ENCODE data around the gene RAMP1. TPM values are rescaled to one million over a fixed set of nuclear protein-coding genes. Genes with fewer than 3 reads are reported as not detected.

The RAMP1 gene
- total RNA-seq, 2 donors from 2014 or later, result 2.7 to 27.2 TPM

DNA sequence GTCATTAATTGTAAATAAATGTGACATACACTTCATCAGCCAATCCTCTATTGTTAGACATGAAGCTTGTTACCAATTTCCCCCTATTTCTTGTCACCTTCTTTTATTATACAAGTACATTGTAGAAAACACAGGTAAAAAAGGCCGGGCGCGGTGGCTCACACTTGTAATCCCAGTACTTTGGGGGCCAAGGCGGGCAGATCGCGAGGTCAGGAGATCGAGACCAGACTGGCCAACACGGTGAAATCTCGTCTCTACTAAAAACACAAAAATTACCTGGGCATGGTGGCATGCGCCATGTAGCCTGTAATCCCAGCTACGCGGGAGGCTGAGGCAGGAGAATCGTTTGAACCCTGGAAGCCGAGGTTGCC is 64.7 kb downstream of the RAMP1 start:
- intact Hi-C loops (cut with DNase I), result no loop called here
- Histone ChIP-seq H3K27ac (no peak overlapping the region), H3K9ac (ENCODE audit: low read depth in 2 of 2, low read length in 2 of 2) (no peak overlapping the region), H3K4me3 (no peak overlapping the region), H3K27me3 (no peaks in the 10 kb centered on the region), H3K9me3 (no peaks in the 10 kb centered on the region), H3K36me3 (no peaks in the 10 kb centered on the region), H3K4me1 (no peaks in the 10 kb centered on the region)
- no peak for DNase-seq
- TF ChIP-seq, protein P1, sequence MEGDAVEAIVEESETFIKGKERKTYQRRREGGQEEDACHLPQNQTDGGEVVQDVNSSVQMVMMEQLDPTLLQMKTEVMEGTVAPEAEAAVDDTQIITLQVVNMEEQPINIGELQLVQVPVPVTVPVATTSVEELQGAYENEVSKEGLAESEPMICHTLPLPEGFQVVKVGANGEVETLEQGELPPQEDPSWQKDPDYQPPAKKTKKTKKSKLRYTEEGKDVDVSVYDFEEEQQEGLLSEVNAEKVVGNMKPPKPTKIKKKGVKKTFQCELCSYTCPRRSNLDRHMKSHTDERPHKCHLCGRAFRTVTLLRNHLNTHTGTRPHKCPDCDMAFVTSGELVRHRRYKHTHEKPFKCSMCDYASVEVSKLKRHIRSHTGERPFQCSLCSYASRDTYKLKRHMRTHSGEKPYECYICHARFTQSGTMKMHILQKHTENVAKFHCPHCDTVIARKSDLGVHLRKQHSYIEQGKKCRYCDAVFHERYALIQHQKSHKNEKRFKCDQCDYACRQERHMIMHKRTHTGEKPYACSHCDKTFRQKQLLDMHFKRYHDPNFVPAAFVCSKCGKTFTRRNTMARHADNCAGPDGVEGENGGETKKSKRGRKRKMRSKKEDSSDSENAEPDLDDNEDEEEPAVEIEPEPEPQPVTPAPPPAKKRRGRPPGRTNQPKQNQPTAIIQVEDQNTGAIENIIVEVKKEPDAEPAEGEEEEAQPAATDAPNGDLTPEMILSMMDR (IDR thresholded peaks at IDR 0.05), result no peak

DNA sequence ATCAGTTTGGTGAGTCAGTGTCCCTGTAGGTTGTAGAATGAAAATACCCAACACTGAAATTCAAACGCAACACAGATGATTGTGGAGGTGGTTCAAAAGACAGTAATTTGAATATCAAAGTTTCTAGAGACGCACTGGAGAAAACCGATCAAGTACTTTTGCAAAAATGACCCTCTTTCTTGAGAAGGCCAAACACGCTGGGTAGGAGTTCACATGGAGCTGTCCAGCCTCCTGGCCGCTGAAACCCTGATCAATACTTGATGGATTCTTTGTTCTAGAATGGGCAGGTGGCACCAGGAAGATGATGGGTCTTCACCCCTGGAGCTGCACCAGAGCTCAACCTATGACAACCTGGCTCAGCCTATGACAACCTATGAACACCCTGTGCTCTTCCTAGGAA is 67.7 kb downstream of the RAMP1 start:
- Histone ChIP-seq H3K9ac (ENCODE audit: low read depth in 2 of 2, low read length in 2 of 2) (no peak overlapping the region), H3K4me1 (no peaks in the 10 kb centered on the region), H3K27me3 (no peaks in the 10 kb centered on the region), H3K4me3 (no peak overlapping the region), H3K9me3 (no peaks in the 10 kb centered on the region), H3K36me3 (no peaks in the 10 kb centered on the region), H3K27ac (no peak overlapping the region)
- intact Hi-C loops (cut with DNase I), result no loop called here
- DNase-seq, result no peak
- TF ChIP-seq, protein P1 (IDR thresholded peaks at IDR 0.05), result no peak

DNA sequence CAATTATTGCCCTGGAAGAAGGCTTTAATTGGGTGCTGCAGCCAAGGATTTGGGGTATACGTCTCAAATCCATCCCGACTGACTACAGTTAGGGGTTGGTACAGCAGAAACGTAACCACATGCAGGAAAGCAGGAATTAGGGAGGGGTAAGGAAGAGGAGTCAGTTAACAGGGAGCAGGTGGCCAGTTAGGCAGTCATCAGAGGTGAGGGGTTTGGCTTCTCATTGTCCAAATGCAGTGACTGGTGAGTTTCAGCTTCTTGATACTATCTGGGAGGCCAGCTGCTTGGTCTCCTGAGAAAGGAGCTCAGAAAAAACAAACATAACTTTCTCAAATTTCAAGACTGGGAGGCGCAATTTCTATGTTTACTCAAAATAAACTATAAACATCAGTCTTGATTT is 68.6 kb downstream of the RAMP1 start:
- intact Hi-C loops (cut with DNase I), result no loop called here
- no peaks in the 10 kb centered on the region for H3K36me3 ChIP-seq
- H3K4me1 ChIP-seq, result no peaks in the 10 kb centered on the region
- TF ChIP-seq, protein P1 (IDR thresholded peaks at IDR 0.05), result no peak
- DNase-seq, result no peak
- H3K9ac ChIP-seq (ENCODE audit: low read depth in 2 of 2, low read length in 2 of 2), result no peak overlapping the region
- no peak overlapping the region for H3K4me3 ChIP-seq
- no peaks in the 10 kb centered on the region for H3K9me3 ChIP-seq
- H3K27me3 ChIP-seq, result no peaks in the 10 kb centered on the region
- no peak overlapping the region for H3K27ac ChIP-seq

DNA sequence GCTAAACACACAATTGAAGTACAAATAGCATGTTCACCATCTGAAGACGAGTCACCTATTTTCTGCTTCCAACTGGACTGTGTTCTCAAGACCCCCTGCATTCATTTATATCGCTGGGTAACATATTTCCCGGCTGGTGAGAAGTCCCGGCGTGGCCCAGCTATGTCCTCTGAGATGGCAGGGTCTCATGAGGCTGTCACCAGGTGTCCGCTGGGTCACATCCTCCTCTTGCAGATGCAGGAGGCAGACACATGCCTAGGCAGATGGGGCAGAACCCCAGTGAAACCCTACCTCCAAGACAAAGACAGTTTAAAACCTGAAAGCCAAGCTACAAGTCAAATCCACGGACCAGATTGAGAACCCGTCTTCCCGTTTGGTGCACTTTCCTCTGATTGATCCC is 70.6 kb downstream of the RAMP1 start:
- TF ChIP-seq, protein P1 (IDR thresholded peaks at IDR 0.05), result no peak
- no peaks in the 10 kb centered on the region for H3K27me3 ChIP-seq
- no peaks in the 10 kb centered on the region for H3K36me3 ChIP-seq
- H3K4me1 ChIP-seq, result no peaks in the 10 kb centered on the region
- H3K9me3 ChIP-seq, result no peaks in the 10 kb centered on the region
- no peak overlapping the region for H3K9ac ChIP-seq (ENCODE audit: low read depth in 2 of 2, low read length in 2 of 2)
- H3K27ac ChIP-seq, result no peak overlapping the region
- no peak overlapping the region for H3K4me3 ChIP-seq
- DNase-seq, result no peak
- intact Hi-C loops (cut with DNase I), result no loop called here

DNA sequence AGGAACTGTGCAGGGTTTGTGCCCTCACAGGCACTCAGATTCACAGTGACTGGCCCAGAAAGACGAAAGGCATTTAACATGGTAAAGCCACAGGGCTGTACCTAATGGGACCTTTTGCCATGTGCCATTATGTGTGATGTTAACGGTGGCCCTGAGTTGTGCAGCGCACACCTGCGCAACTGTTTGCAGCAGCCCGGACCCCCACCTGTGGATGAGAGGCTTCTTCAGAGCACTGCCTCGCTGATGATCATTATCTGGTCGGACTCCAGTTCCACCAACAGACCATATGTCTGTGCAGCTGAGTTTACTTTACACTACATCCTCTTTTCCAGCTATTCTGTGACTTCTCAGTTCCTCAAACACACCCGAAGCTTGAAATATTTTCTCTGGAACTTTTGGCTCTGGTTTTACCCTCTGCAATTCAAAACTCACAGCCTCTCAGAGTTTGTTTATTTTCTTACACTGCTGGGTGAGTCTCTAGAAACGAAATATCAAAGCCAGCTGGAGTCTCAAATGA is 71.8 kb downstream of the RAMP1 start:
- no peak for DNase-seq

More for the DNA sequence above, 71.8 kb downstream of the RAMP1 start:
- TF ChIP-seq, protein P1 (IDR thresholded peaks at IDR 0.05), result no peak
- Histone ChIP-seq H3K27ac (no peak overlapping the region), H3K4me1 (no peaks in the 10 kb centered on the region), H3K9me3 (no peaks in the 10 kb centered on the region), H3K4me3 (no peak overlapping the region), H3K27me3 (no peaks in the 10 kb centered on the region), H3K9ac (ENCODE audit: low read depth in 2 of 2, low read length in 2 of 2) (no peak overlapping the region), H3K36me3 (no peaks in the 10 kb centered on the region)
- intact Hi-C loops (cut with DNase I), result no loop called here
